Measurements from ENCODE around the gene MEFV. TPM values are rescaled to one million over a fixed set of nuclear protein-coding genes. Genes with fewer than 3 reads are reported as not detected.

The MEFV gene
- total and polyA plus RNA-seq, 2 of the 13 experiments (the other 11 are each of a cell fraction or from before 2014, with no cell fraction given), result 0.22 TPM; not detected in 1

GRCh38 chr16:3264137-3265036 is 8.0 kb upstream of the MEFV start (continued):
- TF ChIP-seq POGZ (CRISPR knock-in tag; IDR thresholded peaks at IDR 0.05), result peak; percentile 16; the same call in 1 of the 2 replicates
- peak; percentile 91 for TF ChIP-seq HES4 (CRISPR knock-in tag; IDR thresholded peaks at IDR 0.05; ENCODE audit: borderline replicate concordance)
- no peak for TF ChIP-seq ZNF674 (CRISPR knock-in tag; IDR thresholded peaks at IDR 0.05; ENCODE audit: low read depth)
- TF ChIP-seq PBX3 (CRISPR knock-in tag; IDR thresholded peaks at IDR 0.05; ENCODE audit: borderline replicate concordance), result peak; percentile 95; the same call in 1 of the 2 replicates
- TF ChIP-seq SNAPC4 (CRISPR knock-in tag; IDR thresholded peaks at IDR 0.05), result peak; percentile 22; the same call in 1 of the 2 replicates
- no peak for TF ChIP-seq AGO1 (IDR thresholded peaks at IDR 0.05; ENCODE audit: low read depth, low read length, poor library complexity, severe bottlenecking)
- TF ChIP-seq EZH2 (conservative IDR thresholded peaks at IDR 0.05; ENCODE audit: low read depth, low read length), result no peak
- TF ChIP-seq NFIC (IDR thresholded peaks at IDR 0.05; ENCODE audit: low read length), result no peak
- no peak for TF ChIP-seq ZBTB34 (CRISPR knock-in tag; IDR thresholded peaks at IDR 0.05)
- peak; percentile 72; the same call in 1 of the 2 replicates for TF ChIP-seq RNF219 (CRISPR knock-in tag; IDR thresholded peaks at IDR 0.05)
- peak; percentile 87; the same call in 1 of the 2 replicates for TF ChIP-seq ZNF746 (CRISPR knock-in tag; IDR thresholded peaks at IDR 0.05)
- peak; percentile 61; the same call in 1 of the 2 replicates for TF ChIP-seq MAZ (IDR thresholded peaks at IDR 0.05; ENCODE audit: borderline replicate concordance, low read depth, low read length)
- TF ChIP-seq MAZ (CRISPR knock-in tag; IDR thresholded peaks at IDR 0.05; ENCODE audit: low read depth), result peak; percentile 45
- no peak; the same call in 1 of the 2 replicates for TF ChIP-seq FOXA3 (CRISPR knock-in tag; IDR thresholded peaks at IDR 0.05)
- no peak for TF ChIP-seq ADNP (CRISPR knock-in tag; IDR thresholded peaks at IDR 0.05)
- no peak for TF ChIP-seq RELA (CRISPR knock-in tag; IDR thresholded peaks at IDR 0.05)
- TF ChIP-seq ZNF772 (CRISPR knock-in tag; IDR thresholded peaks at IDR 0.05), result peak; percentile 18; the same call in 1 of the 2 replicates
- TF ChIP-seq TGIF2 (CRISPR knock-in tag; IDR thresholded peaks at IDR 0.05), result 0 out of 2 replicates have a peak, but pooled peaks have one; percentile 33
- TF ChIP-seq ETV5 (CRISPR knock-in tag; IDR thresholded peaks at IDR 0.05; ENCODE audit: borderline replicate concordance), result no peak
